Ovary (tissue), 3 donors: Measurements from ENCODE around the gene BSN.

Experiments used
- EP300 ChIP-seq: sonication (generic); formaldehyde crosslinking; IDR thresholded peaks from one replicate; pipeline ENCODE4 v1.6.1; 2017; ENCODE audit warnings: antibody characterized with exemption
- POLR2A ChIP-seq: fragments of 450-650 bp; IDR thresholded peaks from one replicate; pipeline ENCODE4 v1.6.1; 2017; ENCODE audit warnings: antibody characterized with exemption, mild to moderate bottlenecking, moderate library complexity
- TF ChIP-seq, protein P1 (sequence below), 3 donors: fragments of 450-650 bp in 2 of 3; fragments of 200-600 bp in 1 of 3; IDR thresholded peaks; one replicate each; pipeline versions ENCODE4 v1.5.1 to v1.8.0; 2016 to 2022; ENCODE audit warnings: antibody characterized with exemption in 3 of 3, mild to moderate bottlenecking in 1 of 3
- donor health status: DM: no; HTN: no; CAD: no.

GRCh38 chr3:49656541-49657112 lies 102.3 kb downstream of the BSN start:
- TF ChIP-seq, protein P1, sequence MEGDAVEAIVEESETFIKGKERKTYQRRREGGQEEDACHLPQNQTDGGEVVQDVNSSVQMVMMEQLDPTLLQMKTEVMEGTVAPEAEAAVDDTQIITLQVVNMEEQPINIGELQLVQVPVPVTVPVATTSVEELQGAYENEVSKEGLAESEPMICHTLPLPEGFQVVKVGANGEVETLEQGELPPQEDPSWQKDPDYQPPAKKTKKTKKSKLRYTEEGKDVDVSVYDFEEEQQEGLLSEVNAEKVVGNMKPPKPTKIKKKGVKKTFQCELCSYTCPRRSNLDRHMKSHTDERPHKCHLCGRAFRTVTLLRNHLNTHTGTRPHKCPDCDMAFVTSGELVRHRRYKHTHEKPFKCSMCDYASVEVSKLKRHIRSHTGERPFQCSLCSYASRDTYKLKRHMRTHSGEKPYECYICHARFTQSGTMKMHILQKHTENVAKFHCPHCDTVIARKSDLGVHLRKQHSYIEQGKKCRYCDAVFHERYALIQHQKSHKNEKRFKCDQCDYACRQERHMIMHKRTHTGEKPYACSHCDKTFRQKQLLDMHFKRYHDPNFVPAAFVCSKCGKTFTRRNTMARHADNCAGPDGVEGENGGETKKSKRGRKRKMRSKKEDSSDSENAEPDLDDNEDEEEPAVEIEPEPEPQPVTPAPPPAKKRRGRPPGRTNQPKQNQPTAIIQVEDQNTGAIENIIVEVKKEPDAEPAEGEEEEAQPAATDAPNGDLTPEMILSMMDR (IDR thresholded peaks at IDR 0.05): no peak
- TF ChIP-seq POLR2A (no peak), EP300 (no peak)
